Naive thymus-derived CD4-positive, alpha-beta T cell (primary cell): ENCODE measurements around the gene SENP7. TPM values are rescaled to one million over a fixed set of nuclear protein-coding genes. Genes with fewer than 3 reads are reported as not detected.

ENCODE experiments used
- ATAC-seq: fragments of 150-1000 bp; cut with Tn5 transposase; 2 replicates; pipeline ENCODE4 v1.10.0; 2021; ENCODE audit warnings: mild to moderate bottlenecking, moderate library complexity
- CTCF ChIA-PET: fragments of 350-600 bp; sonication (Branson Sonifier 250); formaldehyde crosslinking; loops from one replicate; lab custom pipeline; 2021; ENCODE audit warnings: antibody characterized with exemption; lab: Charles Lee
- POLR2A ChIA-PET: fragments of 350-600 bp; sonication (Branson Sonifier 250); formaldehyde crosslinking; loops from one replicate; lab custom pipeline; 2021; ENCODE audit warnings: antibody characterized with exemption, inconsistent platforms; lab: Charles Lee
- DNase-seq, 9 donors: peaks; one replicate each; pipeline versions ENCODE4 v3.0.0 to v3.0.0-alpha.2; 2020 to 2022; ENCODE audit warnings: mixed read lengths in 1 of 9
- H3K27ac ChIP-seq: one replicate; pipeline ENCODE4 v1.7.0; 2013; ENCODE audit warnings: mild to moderate bottlenecking, low read depth, low read length, moderate library complexity
- H3K27me3 ChIP-seq, 2 donors: one replicate each; pipeline ENCODE4 v1.7.0; 2013; ENCODE audit warnings: low read length in 2 of 2, mild to moderate bottlenecking in 2 of 2, moderate library complexity in 2 of 2; ENCODE audit not compliant: control insufficient read depth in 2 of 2, insufficient read depth in 2 of 2
- H3K36me3 ChIP-seq, 3 experiments: 1 replicate in 2 of 3; 2 replicates in 1 of 3; pipeline ENCODE4 v1.7.0; 2013; ENCODE audit warnings: low read length in 3 of 3, mild to moderate bottlenecking in 3 of 3, moderate library complexity in 1 of 3; ENCODE audit not compliant: insufficient read depth in 3 of 3, control insufficient read depth in 2 of 3
- H3K4me1 ChIP-seq, 2 donors: one replicate each; pipeline ENCODE4 v1.7.0; 2013; ENCODE audit warnings: low read length in 2 of 2, mild to moderate bottlenecking in 2 of 2, moderate library complexity in 1 of 2; ENCODE audit not compliant: control insufficient read depth in 2 of 2, insufficient read depth in 2 of 2
- H3K4me3 ChIP-seq: 2 replicates; pipeline ENCODE4 v1.7.0; 2013; ENCODE audit warnings: mild to moderate bottlenecking, low read length
- H3K9me3 ChIP-seq, 3 experiments: 1 replicate in 2 of 3; 2 replicates in 1 of 3; pipeline ENCODE4 v1.7.0; 2013; ENCODE audit warnings: low read length in 3 of 3; ENCODE audit not compliant: control insufficient read depth in 2 of 3
- H3K27ac Mint-ChIP-seq, 9 donors: one replicate each; pipeline ENCODE4 v1.8.0; 2020 to 2022; ENCODE audit warnings: mixed read lengths in 9 of 9, mild to moderate bottlenecking in 8 of 9, moderate library complexity in 5 of 9, inconsistent platforms in 2 of 9
- H3K27me3 Mint-ChIP-seq, 5 donors: one replicate each; pipeline ENCODE4 v1.8.0; 2021 to 2022; ENCODE audit warnings: mixed read lengths in 5 of 5, mild to moderate bottlenecking in 1 of 5
- H3K36me3 Mint-ChIP-seq, 5 donors: one replicate each; pipeline ENCODE4 v1.8.0; 2020 to 2022; ENCODE audit warnings: mixed read lengths in 5 of 5, mild to moderate bottlenecking in 3 of 5, inconsistent platforms in 1 of 5
- H3K4me1 Mint-ChIP-seq, 7 donors: one replicate each; pipeline ENCODE4 v1.8.0; 2020 to 2022; ENCODE audit warnings: mixed read lengths in 7 of 7, mild to moderate bottlenecking in 3 of 7, inconsistent platforms in 1 of 7
- H3K4me3 Mint-ChIP-seq, 10 donors: one replicate each; pipeline ENCODE4 v1.8.0; 2020 to 2022; ENCODE audit warnings: mild to moderate bottlenecking in 10 of 10, mixed read lengths in 10 of 10, moderate library complexity in 6 of 10, inconsistent platforms in 2 of 10
- H3K9me3 Mint-ChIP-seq, 11 donors: one replicate each; pipeline ENCODE4 v1.8.0; 2020 to 2022; ENCODE audit warnings: mixed read lengths in 11 of 11, mild to moderate bottlenecking in 4 of 11, inconsistent platforms in 1 of 11, moderate library complexity in 1 of 11
- intact Hi-C, 2 donors: fragments of 100-400 bp; cut with micrococcal nuclease; formaldehyde crosslinking; loops; one replicate each; pipeline ENCODE4 v1.15.1; 2023
- polyA plus RNA-seq, 2 donors: library from polyadenylated mRNA; unstranded; fragments of 300-500 nt; fragmentation: Illumina TruSeq; gene quantifications; one replicate each; pipeline ENCODE4 v1.2.3, GENCODE V29; 2021
- total RNA-seq, 6 experiments: library from RNA in 5 of 6; stranded (reverse) in 5 of 6; gene quantifications; 1 replicate in 5 of 6; 2 replicates in 1 of 6; pipeline ENCODE4 v1.2.3 and lab custom pipeline; 2021 to 2026

Gene SENP7
- total and polyA plus RNA-seq, 7 experiments from 2014 or later: 14.0 to 79.0 (median 48.5) TPM

GRCh38 chr3:101377209-101377608 is 135.8 kb downstream of the SENP7 start:
- Mint-ChIP-seq H3K36me3 (peaks cover 0 to 21% (median 7%) of the 10 kb centered on the region in 5 donors), H3K9me3 (no peaks in the 10 kb centered on the region), H3K27me3 (no peaks in the 10 kb centered on the region), H3K4me1 (peaks cover 29 to 78% (median 65%) of the 10 kb centered on the region in 7 donors), H3K27ac (peak overlapping the region in 2 of 9 donors; percentile 36 to 48), H3K4me3 (no peak overlapping the region)
- ATAC-seq (no peak), DNase-seq (no peak)
- H3K36me3 ChIP-seq: peaks cover 0 to 5% (median 0%) of the 10 kb centered on the region in 3 experiments
- POLR2A ChIA-PET: no interaction called here
- intact Hi-C loops: no loop called here
- no peaks in the 10 kb centered on the region for H3K4me1 ChIP-seq
- no peaks in the 10 kb centered on the region for H3K27me3 ChIP-seq
- no peak overlapping the region for H3K4me3 ChIP-seq
- no peaks in the 10 kb centered on the region for H3K9me3 ChIP-seq
- H3K27ac ChIP-seq: no peak overlapping the region
- CTCF ChIA-PET: no interaction called here

DNA sequence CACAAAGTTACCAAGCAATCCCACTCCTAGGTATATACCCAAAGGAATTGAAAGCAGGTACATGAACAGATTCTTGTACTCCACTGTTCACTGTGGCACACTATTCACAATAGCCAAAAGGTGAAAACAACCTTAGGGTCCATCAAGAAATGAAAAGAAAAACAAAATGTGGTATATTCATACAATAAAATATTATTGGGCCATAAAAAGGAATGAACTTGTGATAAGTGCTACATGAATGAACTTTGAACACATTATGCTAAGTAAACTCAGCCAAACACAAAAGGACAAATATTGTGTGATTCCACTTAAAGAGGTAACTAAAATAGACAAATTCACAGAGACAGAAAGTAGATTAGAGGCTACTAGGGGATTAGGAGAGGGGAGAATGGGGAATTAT is 137.4 kb downstream of the SENP7 start:
- no peak overlapping the region for H3K4me3 ChIP-seq
- Mint-ChIP-seq H3K9me3 (no peaks in the 10 kb centered on the region), H3K27me3 (no peaks in the 10 kb centered on the region), H3K4me3 (no peak overlapping the region), H3K36me3 (peaks cover 0 to 23% (median 7%) of the 10 kb centered on the region in 5 donors), H3K4me1 (peaks cover 24 to 63% (median 52%) of the 10 kb centered on the region in 7 donors), H3K27ac (peak overlapping the region in 2 of 9 donors; percentile 4 to 15)
- H3K27me3 ChIP-seq: no peaks in the 10 kb centered on the region
- ATAC-seq (no peak), DNase-seq (no peak)
- ChIA-PET CTCF (no interaction called here), POLR2A (interaction anchor here (0.7 kb wide), 1 partner anchor 25 kb away, joined by 3 read pairs; no protein-coding TSS in a partner anchor)
- intact Hi-C loops: no loop called here
- no peaks in the 10 kb centered on the region for H3K9me3 ChIP-seq
- H3K4me1 ChIP-seq: no peaks in the 10 kb centered on the region
- H3K27ac ChIP-seq: no peak overlapping the region
- H3K36me3 ChIP-seq: peaks cover 5 to 7% (median 7%) of the 10 kb centered on the region in 3 experiments

DNA sequence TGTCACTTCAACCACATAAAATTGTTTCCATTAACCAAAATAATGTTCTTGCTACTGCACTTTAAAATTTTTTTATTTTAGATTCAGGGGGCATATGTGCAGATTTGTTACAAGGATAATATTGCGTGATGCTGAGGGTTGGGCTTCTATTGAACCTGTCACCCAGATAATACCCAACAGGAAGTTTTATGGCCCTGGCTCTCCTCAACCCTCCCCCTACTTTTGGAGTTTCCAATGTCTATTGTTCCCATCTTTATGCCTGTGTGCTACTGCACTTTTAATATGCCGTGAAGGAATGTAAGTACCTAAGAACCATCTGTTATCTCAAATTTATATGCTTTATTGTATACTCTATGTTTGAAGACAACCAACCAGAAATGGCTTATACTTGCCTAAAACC is 150.6 kb downstream of the SENP7 start:
- peaks cover 8 to 65% (median 47%) of the 10 kb centered on the region in 5 donors for H3K36me3 Mint-ChIP-seq

DNA sequence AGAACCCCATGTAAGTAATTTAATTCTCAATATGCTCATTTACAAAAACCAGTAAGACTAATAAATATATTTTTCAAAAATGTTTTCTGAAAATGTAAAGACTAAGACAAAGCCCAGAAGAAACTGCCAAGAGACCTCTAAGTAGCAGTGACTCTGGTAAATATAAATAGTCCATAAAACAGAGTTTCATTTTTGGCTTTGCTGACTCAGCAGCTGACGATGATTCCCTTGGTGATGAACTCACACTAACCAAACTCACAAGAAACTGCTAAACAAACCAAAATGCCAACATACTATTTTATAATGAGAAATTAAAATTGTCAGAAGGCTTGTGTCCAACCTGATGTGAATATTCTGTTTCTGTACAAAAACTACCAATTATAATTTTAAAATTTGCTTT is 161.2 kb downstream of the SENP7 start:
- Histone ChIP-seq H3K9me3 (no peaks in the 10 kb centered on the region), H3K36me3 (peaks cover 0 to 9% (median 4%) of the 10 kb centered on the region in 3 experiments), H3K4me3 (no peak overlapping the region), H3K27me3 (no peaks in the 10 kb centered on the region), H3K4me1 (no peaks in the 10 kb centered on the region), H3K27ac (no peak overlapping the region)
- ChIA-PET POLR2A (no interaction called here), CTCF (no interaction called here)
- peaks cover 0 to 4% (median 0%) of the 10 kb centered on the region in 7 donors for H3K4me1 Mint-ChIP-seq
- H3K36me3 Mint-ChIP-seq: peaks cover 6 to 31% (median 22%) of the 10 kb centered on the region in 5 donors
- intact Hi-C loops: no loop called here
- DNase-seq (no peak), ATAC-seq (no peak)
- H3K27me3 Mint-ChIP-seq: no peaks in the 10 kb centered on the region
- H3K27ac Mint-ChIP-seq: no peak overlapping the region
- H3K9me3 Mint-ChIP-seq: no peaks in the 10 kb centered on the region
- no peak overlapping the region for H3K4me3 Mint-ChIP-seq

More for the DNA sequence above, 150.6 kb downstream of the SENP7 start:
- ChIA-PET CTCF (no interaction called here), POLR2A (interaction anchor here (0.6 kb wide), 1 partner anchor 22 kb away, joined by 3 read pairs; no protein-coding TSS in a partner anchor)
- Mint-ChIP-seq H3K9me3 (peaks cover 0 to 9% (median 0%) of the 10 kb centered on the region in 11 donors), H3K4me1 (peaks cover 0 to 5% (median 0%) of the 10 kb centered on the region in 7 donors), H3K27ac (no peak overlapping the region), H3K4me3 (no peak overlapping the region), H3K27me3 (no peaks in the 10 kb centered on the region)
- intact Hi-C loops: no loop called here
- DNase-seq (no peak), ATAC-seq (no peak)
- Histone ChIP-seq H3K27me3 (no peaks in the 10 kb centered on the region), H3K36me3 (peaks cover 4 to 31% (median 9%) of the 10 kb centered on the region in 3 experiments), H3K27ac (no peak overlapping the region), H3K4me1 (no peaks in the 10 kb centered on the region), H3K4me3 (no peak overlapping the region), H3K9me3 (no peaks in the 10 kb centered on the region)

DNA sequence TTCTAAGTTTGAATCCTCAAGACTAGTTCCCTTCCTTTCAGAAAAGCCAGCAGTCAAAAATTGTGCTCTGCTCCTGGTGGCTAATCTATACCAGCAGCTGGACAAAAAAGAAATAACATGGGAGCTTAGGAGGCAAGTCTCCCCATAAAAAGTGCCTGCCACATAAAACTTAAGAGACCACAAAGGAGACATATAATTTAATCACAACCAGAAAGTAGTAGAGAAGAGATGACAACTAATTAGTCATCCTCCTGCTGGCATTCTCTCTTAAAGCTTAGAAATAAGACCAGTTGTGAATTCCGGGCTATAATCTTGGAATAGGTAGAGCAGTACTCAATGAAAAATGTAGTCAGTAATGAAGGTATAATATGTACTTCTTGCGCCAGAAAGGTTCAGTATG is 172.4 kb downstream of the SENP7 start:
- Mint-ChIP-seq H3K27ac (no peak overlapping the region), H3K27me3 (no peaks in the 10 kb centered on the region), H3K4me1 (peaks cover 0 to 4% (median 0%) of the 10 kb centered on the region in 7 donors), H3K4me3 (no peak overlapping the region), H3K36me3 (peaks cover 7 to 52% (median 23%) of the 10 kb centered on the region in 5 donors), H3K9me3 (no peaks in the 10 kb centered on the region)
- H3K4me3 ChIP-seq: no peak overlapping the region
- H3K27ac ChIP-seq: no peak overlapping the region
- H3K27me3 ChIP-seq: no peaks in the 10 kb centered on the region
- no peaks in the 10 kb centered on the region for H3K9me3 ChIP-seq
- intact Hi-C loops: no loop called here
- DNase-seq: no peak
- ATAC-seq: no peak
- peaks cover 3 to 39% (median 9%) of the 10 kb centered on the region in 3 experiments for H3K36me3 ChIP-seq
- ChIA-PET CTCF (no interaction called here), POLR2A (interaction anchor here (0.6 kb wide), 1 partner anchor 12 kb away, joined by 3 read pairs; no protein-coding TSS in a partner anchor)
- H3K4me1 ChIP-seq: no peaks in the 10 kb centered on the region

DNA sequence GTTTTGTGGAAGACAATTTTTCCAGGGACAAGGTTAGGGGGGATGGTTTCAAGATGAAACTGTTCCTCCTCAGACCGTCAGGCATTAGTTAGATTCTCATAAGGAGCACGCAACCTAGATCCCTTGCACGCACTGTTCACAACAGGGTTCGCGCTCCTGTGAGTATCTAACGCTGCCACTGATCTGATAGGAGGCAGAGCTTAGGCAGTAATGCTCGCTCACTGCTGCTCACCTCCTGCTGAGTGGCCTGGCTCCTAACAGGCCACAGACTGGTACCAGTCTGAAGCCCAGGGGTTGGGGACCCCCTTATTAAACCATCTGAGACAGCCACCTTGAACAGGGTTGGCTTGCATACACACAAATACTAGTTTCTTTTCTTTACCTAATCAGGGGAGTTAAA is 179.1 kb downstream of the SENP7 start:
- Mint-ChIP-seq H3K4me1 (no peaks in the 10 kb centered on the region), H3K9me3 (no peaks in the 10 kb centered on the region), H3K36me3 (peaks cover 7 to 48% (median 22%) of the 10 kb centered on the region in 5 donors), H3K27ac (peak overlapping the region in 1 of 9 donors; percentile 74), H3K4me3 (no peak overlapping the region), H3K27me3 (no peaks in the 10 kb centered on the region)
- Histone ChIP-seq H3K27ac (no peak overlapping the region), H3K4me1 (no peaks in the 10 kb centered on the region), H3K9me3 (no peaks in the 10 kb centered on the region), H3K27me3 (no peaks in the 10 kb centered on the region), H3K36me3 (peaks cover 0 to 37% (median 9%) of the 10 kb centered on the region in 3 experiments), H3K4me3 (no peak overlapping the region)
- POLR2A ChIA-PET: no interaction called here
- CTCF ChIA-PET: no interaction called here
- ATAC-seq (no peak), DNase-seq (no peak)
- intact Hi-C loops: no loop called here
